ENCODE results near the gene HTR3A.
"Not testable (repeated sequence)": the region's sequence is repeated elsewhere in the genome, so short reads cannot be mapped to it uniquely, and the experiment has no call there.

The HTR3A gene

DNA sequence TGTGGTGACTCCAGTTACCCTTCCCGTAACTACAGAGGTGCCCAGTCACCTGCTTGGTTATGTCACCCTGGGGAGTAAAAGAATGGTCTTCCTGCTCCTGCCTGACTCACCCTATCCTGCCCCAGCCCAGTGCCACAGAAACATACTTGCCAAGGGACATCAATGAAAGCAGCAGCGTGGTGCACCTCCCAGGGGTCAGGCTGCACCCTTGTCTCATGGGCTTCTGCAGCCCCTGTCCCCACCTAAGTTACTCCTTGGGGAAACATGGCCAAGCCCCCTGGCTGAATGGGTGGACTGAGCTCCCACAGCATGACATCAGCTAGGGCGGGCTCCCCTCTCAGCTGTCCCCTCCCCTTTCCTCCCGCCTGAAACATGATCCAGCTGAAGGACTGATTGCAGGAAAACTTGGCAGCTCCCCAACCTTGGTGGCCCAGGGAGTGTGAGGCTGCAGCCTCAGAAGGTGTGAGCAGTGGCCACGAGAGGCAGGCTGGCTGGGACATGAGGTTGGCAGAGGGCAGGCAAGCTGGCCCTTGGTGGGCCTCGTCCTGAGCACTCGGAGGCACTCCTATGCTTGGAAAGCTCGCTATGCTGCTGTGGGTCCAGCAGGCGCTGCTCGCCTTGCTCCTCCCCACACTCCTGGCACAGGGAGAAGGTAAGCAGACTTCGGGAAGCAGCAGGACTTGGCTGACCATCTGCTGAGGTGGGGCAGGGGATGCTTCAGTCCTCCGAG is at the start of gene HTR3A:
Gene HTR3A (plus strand): TSS at position 368 of the 730 bp plus-strand sequence. CDS start 218 bp downstream, at position 586.
- Histone ChIP-seq H3K36me3 (ENCODE audit: insufficient read depth, low read length) (no peaks in the 10 kb centered on the region), H3K9ac (ENCODE audit: low read depth, low read length) (peak within 1 kb of the TSS; percentile 23; the same call in 1 of the 2 replicates), H3K4me1 (ENCODE audit: insufficient read depth, low read length) (peaks cover 3% of the 10 kb centered on the region; the same call in 1 of the 2 replicates)

GRCh38 chr11:113926273-113927197 is 48.4 kb upstream of the HTR3A start:
- Histone ChIP-seq H3K9me3 (ENCODE audit: control insufficient read depth, insufficient read depth, low read length) (no peaks in the 10 kb centered on the region), H3K4me1 (ENCODE audit: insufficient read depth, low read length) (no peaks in the 10 kb centered on the region), H3K36me3 (ENCODE audit: insufficient read depth, low read length) (no peaks in the 10 kb centered on the region), H3K9ac (ENCODE audit: low read depth, low read length) (no peak overlapping the region)

More for the DNA sequence above, at the start of gene HTR3A:
- no peaks in the 10 kb centered on the region for H3K9me3 ChIP-seq (ENCODE audit: control insufficient read depth, insufficient read depth, low read length)

- H3K9ac ChIP-seq (ENCODE audit: low read depth, low read length) = no peak overlapping the region
- H3K4me1 ChIP-seq (ENCODE audit: insufficient read depth, low read length) = peaks cover 12% of the 10 kb centered on the region
- no peaks in the 10 kb centered on the region for H3K36me3 ChIP-seq (ENCODE audit: insufficient read depth, low read length)
- H3K9me3 ChIP-seq (ENCODE audit: control insufficient read depth, insufficient read depth, low read length) = no peaks in the 10 kb centered on the region
Measured at GRCh38 chr11:113928311-113928710, 46.6 kb upstream of the HTR3A start.

DNA sequence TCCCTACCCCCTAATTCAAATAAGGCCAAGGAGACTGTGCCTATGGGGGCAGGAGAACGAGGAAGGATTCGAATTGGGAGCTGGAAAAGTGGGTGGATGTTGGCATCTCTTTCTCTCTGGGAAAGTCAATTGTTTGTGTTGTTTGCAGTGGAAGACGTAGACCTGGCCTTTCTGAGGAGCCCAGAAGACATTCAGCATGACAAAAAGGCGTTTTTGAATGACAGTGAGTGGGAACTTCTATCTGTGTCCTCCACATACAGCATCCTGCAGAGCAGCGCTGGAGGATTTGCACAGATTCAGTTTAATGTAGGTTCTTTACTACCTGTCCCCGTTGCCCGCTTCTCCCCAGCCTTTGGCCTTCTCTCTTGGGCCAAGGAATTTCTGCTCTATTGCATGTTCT is 42.1 kb upstream of the HTR3A start:
- Histone ChIP-seq H3K36me3 (ENCODE audit: insufficient read depth, low read length) (no peaks in the 10 kb centered on the region), H3K4me1 (ENCODE audit: insufficient read depth, low read length) (peaks cover 14% of the 10 kb centered on the region), H3K9ac (ENCODE audit: low read depth, low read length) (no peak overlapping the region), H3K9me3 (ENCODE audit: control insufficient read depth, insufficient read depth, low read length) (no peaks in the 10 kb centered on the region)

DNA sequence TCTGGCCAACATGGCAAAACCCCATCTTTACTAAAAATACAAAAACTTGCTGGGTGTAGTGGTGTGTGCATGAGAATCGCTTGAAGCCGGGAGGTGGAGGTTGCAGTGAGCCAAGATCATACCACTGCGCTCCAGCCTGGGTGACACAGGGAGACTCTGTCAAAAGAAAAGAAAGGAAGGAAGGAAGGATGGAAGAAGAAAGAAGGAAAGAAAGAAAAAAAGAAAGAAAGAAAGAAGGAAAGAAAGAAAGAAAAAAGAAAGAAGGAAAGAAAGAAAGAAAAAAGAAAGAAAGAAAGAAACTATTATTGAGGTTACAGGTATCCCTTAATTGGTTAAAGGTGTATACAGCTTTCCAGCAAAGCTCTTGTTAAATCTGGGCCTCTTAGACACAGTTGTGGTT is 40.7 kb upstream of the HTR3A start:
- H3K9me3 ChIP-seq (ENCODE audit: control insufficient read depth, insufficient read depth, low read length); H3K36me3 ChIP-seq (ENCODE audit: insufficient read depth, low read length); H3K9ac ChIP-seq (ENCODE audit: low read depth, low read length): not testable (repeated sequence)
- peaks cover 14% of the 10 kb centered on the region for H3K4me1 ChIP-seq (ENCODE audit: insufficient read depth, low read length)

DNA sequence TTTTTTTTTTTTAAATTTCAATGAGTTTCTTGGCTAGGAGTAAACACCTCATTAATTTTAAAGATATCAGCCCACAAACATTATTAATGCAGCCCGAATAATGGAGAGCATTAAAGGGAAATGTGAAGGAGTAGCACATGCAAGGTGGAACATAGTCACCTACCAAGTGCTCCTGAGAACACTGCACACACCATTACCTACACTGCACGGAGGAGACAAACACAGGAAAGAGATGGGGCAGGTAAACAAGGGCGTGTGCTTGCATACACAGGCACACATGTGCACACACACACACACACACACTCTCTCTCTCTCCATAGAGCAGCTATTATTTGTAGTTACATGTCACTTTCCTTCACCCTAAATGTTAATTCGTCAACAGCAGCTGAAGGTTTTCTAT is 40.1 kb upstream of the HTR3A start:
- H3K4me1 ChIP-seq (ENCODE audit: insufficient read depth, low read length) = peaks cover 14% of the 10 kb centered on the region
- H3K9ac ChIP-seq (ENCODE audit: low read depth, low read length) = no peak overlapping the region
- H3K36me3 ChIP-seq (ENCODE audit: insufficient read depth, low read length) = no peaks in the 10 kb centered on the region

DNA sequence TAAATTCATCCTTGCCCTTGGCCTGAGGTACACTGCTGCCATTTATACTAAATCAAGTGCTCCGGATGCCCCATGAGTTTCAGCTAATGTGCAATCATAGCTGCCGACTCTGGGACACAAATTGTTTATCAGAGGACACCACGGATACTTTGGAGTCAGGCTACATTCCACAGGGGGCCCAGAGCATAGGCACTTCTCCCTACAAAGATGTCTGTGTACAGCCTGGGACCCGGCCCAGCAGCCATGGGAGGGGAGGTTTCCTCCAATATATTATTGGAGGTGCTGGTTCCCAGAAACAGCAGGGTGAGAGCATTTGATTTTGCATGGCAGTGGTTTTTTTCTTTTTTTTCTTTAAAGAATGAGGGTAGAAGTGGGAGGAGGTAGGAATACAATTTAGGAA is 39.0 kb upstream of the HTR3A start:
- Histone ChIP-seq H3K4me1 (ENCODE audit: insufficient read depth, low read length) (peaks cover 14% of the 10 kb centered on the region), H3K9ac (ENCODE audit: low read depth, low read length) (no peak overlapping the region), H3K36me3 (ENCODE audit: insufficient read depth, low read length) (no peaks in the 10 kb centered on the region), H3K9me3 (ENCODE audit: control insufficient read depth, insufficient read depth, low read length) (no peaks in the 10 kb centered on the region)

More for the DNA sequence above, 40.1 kb upstream of the HTR3A start:
- no peaks in the 10 kb centered on the region for H3K9me3 ChIP-seq (ENCODE audit: control insufficient read depth, insufficient read depth, low read length)

- Histone ChIP-seq H3K4me1 (ENCODE audit: insufficient read depth, low read length) (peaks cover 5% of the 10 kb centered on the region), H3K9me3 (ENCODE audit: control insufficient read depth, insufficient read depth, low read length) (no peaks in the 10 kb centered on the region), H3K9ac (ENCODE audit: low read depth, low read length) (no peak overlapping the region), H3K36me3 (ENCODE audit: insufficient read depth, low read length) (no peaks in the 10 kb centered on the region)
Measured at GRCh38 chr11:113937918-113938317, 37.0 kb upstream of the HTR3A start.

GRCh38 chr11:113942256-113942655 is 32.7 kb upstream of the HTR3A start:
- Histone ChIP-seq H3K4me1 (ENCODE audit: insufficient read depth, low read length) (no peaks in the 10 kb centered on the region), H3K36me3 (ENCODE audit: insufficient read depth, low read length) (no peaks in the 10 kb centered on the region), H3K9me3 (ENCODE audit: control insufficient read depth, insufficient read depth, low read length) (no peaks in the 10 kb centered on the region), H3K9ac (ENCODE audit: low read depth, low read length) (no peak overlapping the region)

GRCh38 chr11:113946162-113946561 is 28.7 kb upstream of the HTR3A start:
- not testable (repeated sequence) for H3K4me1 ChIP-seq (ENCODE audit: insufficient read depth, low read length); H3K36me3 ChIP-seq (ENCODE audit: insufficient read depth, low read length); H3K9ac ChIP-seq (ENCODE audit: low read depth, low read length); H3K9me3 ChIP-seq (ENCODE audit: control insufficient read depth, insufficient read depth, low read length)

DNA sequence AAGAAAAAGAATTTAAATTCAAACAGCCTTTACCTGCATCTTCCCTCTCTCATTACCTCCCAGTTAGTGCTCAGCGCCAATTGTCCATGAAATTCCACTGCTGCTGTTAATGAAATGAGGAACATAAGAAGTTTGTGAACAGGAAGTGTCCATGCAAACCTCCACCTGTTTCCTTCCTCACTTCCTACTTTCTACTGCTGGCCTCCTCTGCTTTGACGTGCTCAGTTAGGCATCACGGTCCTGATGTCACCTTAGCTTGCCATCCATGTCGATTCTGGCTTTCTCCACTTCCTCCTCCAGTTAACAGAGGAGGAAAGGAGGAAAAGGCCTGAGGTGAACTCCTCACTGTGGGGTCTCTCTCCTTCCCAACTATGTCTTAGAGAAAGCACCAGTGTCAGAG is 26.9 kb upstream of the HTR3A start:
- H3K4me1 ChIP-seq (ENCODE audit: insufficient read depth, low read length) = peaks cover 19% of the 10 kb centered on the region
- no peak overlapping the region for H3K9ac ChIP-seq (ENCODE audit: low read depth, low read length)
- H3K36me3 ChIP-seq (ENCODE audit: insufficient read depth, low read length) = no peaks in the 10 kb centered on the region
- no peaks in the 10 kb centered on the region for H3K9me3 ChIP-seq (ENCODE audit: control insufficient read depth, insufficient read depth, low read length)

- no peaks in the 10 kb centered on the region for H3K36me3 ChIP-seq (ENCODE audit: insufficient read depth, low read length)
- H3K9me3 ChIP-seq (ENCODE audit: control insufficient read depth, insufficient read depth, low read length) = no peaks in the 10 kb centered on the region
Measured at GRCh38 chr11:113949891-113950290, 25.0 kb upstream of the HTR3A start.

GRCh38 chr11:113951537-113951936 is 23.4 kb upstream of the HTR3A start:
- no peaks in the 10 kb centered on the region for H3K9me3 ChIP-seq (ENCODE audit: control insufficient read depth, insufficient read depth, low read length)
- no peak overlapping the region for H3K9ac ChIP-seq (ENCODE audit: low read depth, low read length)
- H3K36me3 ChIP-seq (ENCODE audit: insufficient read depth, low read length) = no peaks in the 10 kb centered on the region
- peaks cover 19% of the 10 kb centered on the region for H3K4me1 ChIP-seq (ENCODE audit: insufficient read depth, low read length)

More at GRCh38 chr11:113949891-113950290, 25.0 kb upstream of the HTR3A start:
- Histone ChIP-seq H3K4me1 (ENCODE audit: insufficient read depth, low read length) (peaks cover 19% of the 10 kb centered on the region), H3K9ac (ENCODE audit: low read depth, low read length) (no peak overlapping the region)

- no peaks in the 10 kb centered on the region for H3K36me3 ChIP-seq (ENCODE audit: insufficient read depth, low read length)
- H3K9ac ChIP-seq (ENCODE audit: low read depth, low read length) = no peak overlapping the region
- no peaks in the 10 kb centered on the region for H3K9me3 ChIP-seq (ENCODE audit: control insufficient read depth, insufficient read depth, low read length)
- peaks cover 22% of the 10 kb centered on the region for H3K4me1 ChIP-seq (ENCODE audit: insufficient read depth, low read length)
Measured at GRCh38 chr11:113952070-113952469, 22.8 kb upstream of the HTR3A start.

GRCh38 chr11:113952588-113952987 is 22.3 kb upstream of the HTR3A start:
- Histone ChIP-seq H3K9ac (ENCODE audit: low read depth, low read length) (no peak overlapping the region), H3K9me3 (ENCODE audit: control insufficient read depth, insufficient read depth, low read length) (no peaks in the 10 kb centered on the region), H3K4me1 (ENCODE audit: insufficient read depth, low read length) (peaks cover 22% of the 10 kb centered on the region), H3K36me3 (ENCODE audit: insufficient read depth, low read length) (no peaks in the 10 kb centered on the region)
